Neural cell (in vitro differentiated cells): ENCODE results near the gene STX8. TPM values are rescaled to one million over a fixed set of nuclear protein-coding genes. Genes with fewer than 3 reads are reported as not detected.
"Not testable (repeated sequence)": the region's sequence is repeated elsewhere in the genome, so short reads cannot be mapped to it uniquely, and the experiment has no call there.

Source experiments
- H2AFZ ChIP-seq: fragments of 200-600, 300-800 bp; sonication (generic), shearing (Covaris generic); 2 replicates; pipeline ENCODE4 v1.6.0; 2014; ENCODE audit warnings: low read depth, mild to moderate bottlenecking, antibody characterized with exemption, low read length, moderate library complexity
- H3F3A ChIP-seq: fragments of 200-600 bp; shearing (Covaris generic); 2 replicates; pipeline ENCODE4 v1.6.1; 2016; ENCODE audit warnings: mild to moderate bottlenecking, moderate library complexity, mixed read lengths, antibody characterized with exemption, low read length; ENCODE audit not compliant: insufficient read depth, poor library complexity, severe bottlenecking
- H3K27ac ChIP-seq: fragments of 200-600, 300-800 bp; sonication (generic), shearing (Covaris generic); 2 replicates; pipeline ENCODE4 v1.5.1; 2014; ENCODE audit warnings: mild to moderate bottlenecking, low read length, moderate library complexity
- H3K27me3 ChIP-seq: fragments of 300-800, 200-600 bp; sonication (generic), shearing (Covaris generic); 2 replicates; pipeline ENCODE4 v1.6.0; 2014; ENCODE audit warnings: mild to moderate bottlenecking, low read depth, low read length, moderate library complexity; ENCODE audit not compliant: insufficient read depth
- H3K36me3 ChIP-seq: fragments of 300-800, 200-600 bp; sonication (generic), shearing (Covaris generic); 2 replicates; pipeline ENCODE4 v1.5.1; 2014; ENCODE audit warnings: mild to moderate bottlenecking, antibody characterized with exemption, low read length, moderate library complexity; ENCODE audit not compliant: insufficient read depth
- H3K4me2 ChIP-seq: fragments of 300-800, 200-600 bp; sonication (generic), shearing (Covaris generic); 2 replicates; pipeline ENCODE4 v1.6.0; 2014; ENCODE audit warnings: mild to moderate bottlenecking, low read length
- H3K4me3 ChIP-seq: fragments of 300-800, 200-600 bp; sonication (generic), shearing (Covaris generic); 2 replicates; pipeline ENCODE4 v1.5.1; 2014; ENCODE audit warnings: mild to moderate bottlenecking, low read length, moderate library complexity
- H3K79me2 ChIP-seq: fragments of 200-600 bp; shearing (Covaris generic); replicated peaks from 2 replicates; pipeline ENCODE4 v1.6.0; 2014; ENCODE audit warnings: mild to moderate bottlenecking, low read length, moderate library complexity; ENCODE audit not compliant: insufficient read depth
- H3K9ac ChIP-seq: fragments of 300-800, 200-600 bp; sonication (generic), shearing (Covaris generic); 2 replicates; pipeline ENCODE4 v1.6.1; 2016; ENCODE audit warnings: mild to moderate bottlenecking, low read length, mixed read lengths
- H3K9me2 ChIP-seq: fragments of 200-600 bp; shearing (Covaris generic); 2 replicates; pipeline ENCODE4 v1.6.1; 2016; ENCODE audit warnings: mild to moderate bottlenecking, low read length, mixed read lengths; ENCODE audit not compliant: insufficient read depth
- H3K9me3 ChIP-seq: fragments of 200-600, 300-800 bp; sonication (generic), shearing (Covaris generic); 2 replicates; pipeline ENCODE4 v1.6.1; 2016; ENCODE audit warnings: mild to moderate bottlenecking, mixed run types, low read length, moderate library complexity, mixed read lengths
- H4K20me1 ChIP-seq: fragments of 200-600 bp; shearing (Covaris generic); 2 replicates; pipeline ENCODE4 v1.6.1; 2016; ENCODE audit warnings: mild to moderate bottlenecking, mixed run types; ENCODE audit not compliant: insufficient read depth
- CTCF ChIP-seq: fragments of 450-650 bp; IDR thresholded peaks from 2 replicates; pipeline ENCODE4 v1.5.1; 2014; ENCODE audit warnings: antibody characterized with exemption, mild to moderate bottlenecking, moderate library complexity; ENCODE audit not compliant: poor library complexity, severe bottlenecking
- EP300 ChIP-seq: fragments of 450-650 bp; conservative IDR thresholded peaks from 2 replicates; pipeline ENCODE4 v1.6.1; 2014; ENCODE audit warnings: antibody characterized with exemption, mild to moderate bottlenecking, moderate library complexity; ENCODE audit not compliant: poor library complexity, severe bottlenecking
- EZH2 ChIP-seq: fragments of 200-600, 300-800 bp; shearing (Covaris generic), sonication (generic); IDR thresholded peaks from 2 replicates; pipeline ENCODE4 v1.6.1; 2014; ENCODE audit warnings: antibody characterized with exemption, low read length, borderline replicate concordance, mild to moderate bottlenecking; ENCODE audit not compliant: insufficient read depth, poor library complexity, severe bottlenecking
- MXI1 ChIP-seq: fragments of 450-650 bp; conservative IDR thresholded peaks from 2 replicates; pipeline ENCODE4 v1.6.1; 2014; ENCODE audit warnings: antibody characterized with exemption, mild to moderate bottlenecking; ENCODE audit not compliant: poor library complexity, severe bottlenecking
- POLR2AphosphoS5 ChIP-seq: IDR thresholded peaks from 2 replicates; pipeline ENCODE4 v1.6.1; 2012
- RAD21 ChIP-seq: fragments of 450-650 bp; conservative IDR thresholded peaks from 2 replicates; pipeline ENCODE4 v1.6.1; 2014; ENCODE audit warnings: antibody characterized with exemption, mild to moderate bottlenecking, moderate library complexity
- REST ChIP-seq: IDR thresholded peaks from 2 replicates; pipeline ENCODE4 v1.6.1; 2012; ENCODE audit warnings: borderline replicate concordance
- SMC3 ChIP-seq: fragments of 450-650 bp; conservative IDR thresholded peaks from 2 replicates; pipeline ENCODE4 v1.6.1; 2014; ENCODE audit warnings: antibody characterized with exemption, mild to moderate bottlenecking, moderate library complexity; ENCODE audit not compliant: poor library complexity
- TAF1 ChIP-seq: IDR thresholded peaks from 2 replicates; pipeline ENCODE4 v1.6.1; 2012; ENCODE audit warnings: low read depth
- polyA plus RNA-seq: library from polyadenylated mRNA; depleted of rRNA; stranded (reverse); fragments of >200 nt; gene quantifications from 2 replicates; pipeline ENCODE4 v1.2.3, GENCODE V29; 2014

STX8 gene
- polyA plus RNA-seq, 1 donor from 2014 or later = 100 TPM

DNA sequence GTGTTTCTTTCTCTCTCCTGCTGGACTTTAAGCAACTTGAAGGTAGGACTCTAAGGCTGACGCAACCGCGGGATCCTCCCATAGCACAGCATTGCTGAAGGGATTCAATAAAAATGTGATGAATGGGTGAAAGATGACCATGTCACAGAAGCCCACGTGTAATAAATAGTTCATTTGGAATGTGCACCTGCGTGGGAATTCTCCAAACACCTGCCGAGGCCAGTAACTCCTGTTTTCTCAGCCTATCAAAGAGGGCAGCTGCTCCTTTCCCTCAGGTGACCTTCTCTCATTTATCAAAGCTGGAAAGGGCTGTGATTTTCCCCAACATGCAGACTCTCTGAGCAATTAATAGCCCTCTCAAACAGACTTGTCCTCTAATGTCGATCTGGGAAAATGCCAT, 235.7 kb downstream of the STX8 start:
- TF ChIP-seq MXI1 (no peak), SMC3 (no peak), EP300 (no peak), TAF1 (no peak), RAD21 (no peak), REST (no peak), POLR2AphosphoS5 (no peak), CTCF (no peak), EZH2 (no peak)
- Histone ChIP-seq H3K9me2 (no peaks in the 10 kb centered on the region), H3F3A (no peaks in the 10 kb centered on the region), H3K36me3 (no peaks in the 10 kb centered on the region), H3K9ac (no peak overlapping the region), H3K4me3 (no peak overlapping the region), H3K4me2 (no peak overlapping the region), H3K27ac (no peak overlapping the region), H4K20me1 (no peaks in the 10 kb centered on the region), H3K9me3 (no peaks in the 10 kb centered on the region), H3K27me3 (no peaks in the 10 kb centered on the region), H2AFZ (no peak overlapping the region), H3K79me2 (no peaks in the 10 kb centered on the region)

- not testable (repeated sequence) for H3K27me3 ChIP-seq, H3K4me3 ChIP-seq, H3K9me2 ChIP-seq, H3K9me3 ChIP-seq, H3K4me2 ChIP-seq, H3K36me3 ChIP-seq, H2AFZ ChIP-seq, H4K20me1 ChIP-seq, H3K27ac ChIP-seq, H3F3A ChIP-seq, H3K9ac ChIP-seq, H3K79me2 ChIP-seq
Measured at GRCh38 chr17:9339482-9339881, 236.1 kb downstream of the STX8 start.

DNA sequence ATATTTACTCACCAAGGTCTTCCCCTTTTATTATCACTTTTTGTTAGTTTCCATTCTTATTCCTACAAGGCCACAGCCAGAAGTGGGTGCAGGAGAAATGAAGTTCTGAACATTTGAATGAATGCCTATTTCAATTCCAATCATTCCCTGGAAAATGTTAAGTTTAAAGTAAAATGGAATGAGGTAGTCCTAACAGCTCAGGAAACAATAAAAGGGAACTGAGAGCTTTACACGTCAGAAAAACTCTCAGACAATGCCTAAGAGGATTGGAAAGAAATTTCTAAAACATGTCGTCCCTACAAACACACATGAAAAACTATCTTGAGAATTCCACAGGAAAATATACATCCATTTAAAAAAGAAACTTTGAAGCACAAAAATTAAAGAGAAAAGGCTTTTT, 238.8 kb downstream of the STX8 start:
- no peak for TF ChIP-seq EZH2
- TF ChIP-seq MXI1 = no peak
- no peak for TF ChIP-seq SMC3
- TF ChIP-seq POLR2AphosphoS5 = no peak
- TF ChIP-seq TAF1 = no peak
- TF ChIP-seq REST = no peak
- TF ChIP-seq EP300 = no peak
- TF ChIP-seq CTCF = no peak
- no peak for TF ChIP-seq RAD21
- no peak overlapping the region for H3K27ac ChIP-seq
- no peaks in the 10 kb centered on the region for H3K36me3 ChIP-seq
- no peak overlapping the region for H2AFZ ChIP-seq
- no peaks in the 10 kb centered on the region for H3K9me3 ChIP-seq
- H3K79me2 ChIP-seq = no peaks in the 10 kb centered on the region
- no peaks in the 10 kb centered on the region for H3K9me2 ChIP-seq
- H3K27me3 ChIP-seq = no peaks in the 10 kb centered on the region
- no peak overlapping the region for H3K4me2 ChIP-seq
- H3K9ac ChIP-seq = no peak overlapping the region
- H4K20me1 ChIP-seq = no peaks in the 10 kb centered on the region
- H3K4me3 ChIP-seq = no peak overlapping the region
- H3F3A ChIP-seq = no peaks in the 10 kb centered on the region
